KOPT-K1 (cell line): ENCODE measurements around the gene DNAJB9.
A peak's percentile ranks its signal among the peaks of the same experiment; 100 is the strongest.
"Not testable (repeated sequence)": the region's sequence is repeated elsewhere in the genome, so short reads cannot be mapped to it uniquely, and the experiment has no call there.

ENCODE experiments used
- H3K27ac ChIP-seq: fragments of 200-600 bp; sonication (generic); 2 replicates; pipeline ENCODE4 v1.5.1; 2016; ENCODE audit warnings: antibody characterized with exemption, mild to moderate bottlenecking, low read depth, low read length; ENCODE audit not compliant: poor library complexity, severe bottlenecking
- H3K36me3 ChIP-seq: fragments of 200-600 bp; sonication (generic); 2 replicates; pipeline ENCODE4 v1.5.1; 2017; ENCODE audit warnings: antibody characterized with exemption, mild to moderate bottlenecking, low read length, moderate library complexity; ENCODE audit not compliant: insufficient read depth
- H3K9me3 ChIP-seq: fragments of 200-600 bp; sonication (generic); 2 replicates; pipeline ENCODE4 v1.5.1; 2017; ENCODE audit warnings: antibody characterized with exemption, low read length, mild to moderate bottlenecking; ENCODE audit not compliant: insufficient read depth, poor library complexity, severe bottlenecking

Gene DNAJB9

GRCh38 chr7:108569381-108570145 lies at the start of gene DNAJB9, which contains the start of gene THAP5:
Gene DNAJB9, plus strand, starts transcription at chr7:108569874. Its CDS starts 1,853 bp downstream, at chr7:108571727.
Gene THAP5, minus strand, starts transcription at chr7:108569706. Its CDS starts 137 bp downstream, at chr7:108569569.
- Histone ChIP-seq H3K9me3 (no peaks in the 10 kb centered on the region), H3K36me3 (peaks cover 45% of the 10 kb centered on the region), H3K27ac (peak within 1 kb of the TSS; percentile 98)

GRCh38 chr7:108522780-108523179 lies 46.9 kb upstream of the DNAJB9 start:
- no peak overlapping the region for H3K27ac ChIP-seq
- H3K9me3 ChIP-seq = peaks cover 3% of the 10 kb centered on the region
- H3K36me3 ChIP-seq = peaks cover 6% of the 10 kb centered on the region

GRCh38 chr7:108525327-108525984 lies 44.2 kb upstream of the DNAJB9 start:
- H3K36me3 ChIP-seq = no peaks in the 10 kb centered on the region
- peak overlapping the region; percentile 64 for H3K27ac ChIP-seq
- H3K9me3 ChIP-seq = no peaks in the 10 kb centered on the region

- no peaks in the 10 kb centered on the region for H3K9me3 ChIP-seq
- H3K36me3 ChIP-seq = no peaks in the 10 kb centered on the region
- H3K27ac ChIP-seq = peak within 1 kb of the TSS; percentile 84
These were observed 43.5 kb upstream of the DNAJB9 start, which contains the start of gene PNPLA8 for GRCh38 chr7:108525985-108526767. Gene PNPLA8, minus strand, starts transcription at chr7:108526135. Its CDS starts 10,644 bp downstream, at chr7:108515491.

GRCh38 chr7:108526768-108527017 lies 43.0 kb upstream of the DNAJB9 start:
- no peaks in the 10 kb centered on the region for H3K36me3 ChIP-seq
- H3K27ac ChIP-seq = peak overlapping the region; percentile 84
- H3K9me3 ChIP-seq = no peaks in the 10 kb centered on the region

- Histone ChIP-seq H3K27ac (no peak overlapping the region), H3K36me3 (no peaks in the 10 kb centered on the region), H3K9me3 (no peaks in the 10 kb centered on the region)
These were observed 41.4 kb upstream of the DNAJB9 start for GRCh38 chr7:108528183-108528712.

- Histone ChIP-seq H3K27ac (no peak overlapping the region), H3K9me3 (no peaks in the 10 kb centered on the region), H3K36me3 (no peaks in the 10 kb centered on the region)
These were observed 40.3 kb upstream of the DNAJB9 start for GRCh38 chr7:108529341-108529740.

GRCh38 chr7:108533712-108534111 lies 36.0 kb upstream of the DNAJB9 start:
- Histone ChIP-seq H3K27ac (no peak overlapping the region), H3K9me3 (no peaks in the 10 kb centered on the region), H3K36me3 (no peaks in the 10 kb centered on the region)

- H3K9me3 ChIP-seq = no peaks in the 10 kb centered on the region
- no peaks in the 10 kb centered on the region for H3K36me3 ChIP-seq
- H3K27ac ChIP-seq = no peak overlapping the region
These were observed 34.4 kb upstream of the DNAJB9 start for GRCh38 chr7:108535257-108535656.

- Histone ChIP-seq H3K36me3 (no peaks in the 10 kb centered on the region), H3K27ac (no peak overlapping the region), H3K9me3 (no peaks in the 10 kb centered on the region)
These were observed 33.9 kb upstream of the DNAJB9 start for GRCh38 chr7:108535744-108536143.

- no peaks in the 10 kb centered on the region for H3K36me3 ChIP-seq
- H3K27ac ChIP-seq = no peak overlapping the region
- no peaks in the 10 kb centered on the region for H3K9me3 ChIP-seq
These were observed 32.4 kb upstream of the DNAJB9 start for GRCh38 chr7:108537229-108537628.

- not testable (repeated sequence) for H3K9me3 ChIP-seq, H3K27ac ChIP-seq, H3K36me3 ChIP-seq
These were observed 31.4 kb upstream of the DNAJB9 start for GRCh38 chr7:108538236-108538635.

GRCh38 chr7:108538685-108539084 lies 31.0 kb upstream of the DNAJB9 start:
- H3K27ac ChIP-seq, H3K36me3 ChIP-seq, H3K9me3 ChIP-seq: not testable (repeated sequence)

GRCh38 chr7:108541478-108541877 lies 28.2 kb upstream of the DNAJB9 start:
- Histone ChIP-seq H3K9me3 (no peaks in the 10 kb centered on the region), H3K36me3 (no peaks in the 10 kb centered on the region), H3K27ac (no peak overlapping the region)
